GM23248 (cell line): ENCODE results near the gene SNRNP35.
"Not testable (repeated sequence)": the region's sequence is repeated elsewhere in the genome, so short reads cannot be mapped to it uniquely, and the experiment has no call there.

ENCODE experiments used
- EZH2 ChIP-seq: fragments of 200-600 bp; sonication (generic); IDR thresholded peaks from 2 replicates; pipeline ENCODE4 v1.6.1; 2018; ENCODE audit warnings: antibody characterized with exemption, mild to moderate bottlenecking; ENCODE audit not compliant: insufficient read depth, poor library complexity, severe bottlenecking
- EZH2phosphoT487 ChIP-seq: fragments of 200-600 bp; sonication (generic); IDR thresholded peaks from 2 replicates; pipeline ENCODE4 v1.6.1; 2018; ENCODE audit warnings: antibody characterized with exemption, moderate library complexity, mild to moderate bottlenecking, low read depth; ENCODE audit not compliant: insufficient read depth

- not testable (repeated sequence) for TF ChIP-seq EZH2, EZH2phosphoT487
These were observed 5.7 kb upstream of the SNRNP35 start for GRCh38 chr12:123452276-123452550.
